Esophagus squamous epithelium (tissue), 4 donors: Measurements from ENCODE around the gene KCNK10.

ENCODE experiments used
- CTCF ChIP-seq, 6 experiments: fragments of 450-650 bp in 4 of 6; fragments of 200-600 bp in 2 of 6; sonication (generic) in 2 of 6; IDR thresholded peaks; one replicate each; pipeline ENCODE4 v1.5.1; 2016 to 2019; ENCODE audit warnings: antibody characterized with exemption in 6 of 6, mild to moderate bottlenecking in 4 of 6, moderate library complexity in 4 of 6
- POLR2A ChIP-seq, 4 donors: fragments of 450-650 bp; IDR thresholded peaks; one replicate each; pipeline ENCODE4 v1.6.1; 2017; ENCODE audit warnings: antibody characterized with exemption in 4 of 4, mild to moderate bottlenecking in 4 of 4, moderate library complexity in 3 of 4

- TF ChIP-seq POLR2A (IDR thresholded peaks at IDR 0.05) (no peak), CTCF (IDR thresholded peaks at IDR 0.05) (no peak)
These were observed 20.0 kb downstream of the KCNK10 start for GRCh38 chr14:88303041-88303440.
